A673 (cell line): ENCODE results near the gene LRP6.

Source experiments
- CTCF ChIP-seq: fragments of 300-800, 200-600 bp; sonication (generic); conservative IDR thresholded peaks from 2 replicates; pipeline ENCODE4 v1.5.1; 2017; ENCODE audit warnings: low read depth, mild to moderate bottlenecking, antibody characterized with exemption, low read length, moderate library complexity, mixed read lengths
- EZH2 ChIP-seq: fragments of 200-600 bp; sonication (generic); IDR thresholded peaks from 2 replicates; pipeline ENCODE4 v1.6.1; 2017; ENCODE audit warnings: borderline replicate concordance, low read depth, mild to moderate bottlenecking, mixed read lengths, antibody characterized with exemption, low read length; ENCODE audit not compliant: poor library complexity, severe bottlenecking

DNA sequence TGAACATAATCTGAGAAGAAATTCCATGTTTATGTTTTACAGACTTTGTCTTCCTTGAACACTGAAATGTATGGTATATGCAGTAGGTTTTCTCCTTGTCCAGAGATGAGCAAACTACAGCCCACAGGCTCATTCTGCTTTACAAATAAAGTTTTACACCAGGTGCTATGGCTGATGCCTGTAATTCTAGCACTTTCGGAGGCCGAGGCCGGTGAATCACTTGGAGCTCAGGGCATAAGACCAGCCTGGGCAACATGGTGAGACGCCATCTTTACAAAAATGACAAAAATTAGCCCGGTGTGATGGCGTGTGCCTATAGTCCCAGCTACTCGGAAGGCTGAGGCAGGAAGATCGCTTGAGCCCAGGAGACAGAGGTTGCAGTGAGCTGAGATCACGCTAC, 64.7 kb downstream of the LRP6 start:
- TF ChIP-seq CTCF (no peak), EZH2 (no peak)
